Measurements from ENCODE around the gene MEIS3. TPM values are rescaled to one million over a fixed set of nuclear protein-coding genes. Genes with fewer than 3 reads are reported as not detected.

MEIS3 gene
- total RNA-seq, 2 experiments from 2014 or later: 1.3 TPM; not detected in 1

DNA sequence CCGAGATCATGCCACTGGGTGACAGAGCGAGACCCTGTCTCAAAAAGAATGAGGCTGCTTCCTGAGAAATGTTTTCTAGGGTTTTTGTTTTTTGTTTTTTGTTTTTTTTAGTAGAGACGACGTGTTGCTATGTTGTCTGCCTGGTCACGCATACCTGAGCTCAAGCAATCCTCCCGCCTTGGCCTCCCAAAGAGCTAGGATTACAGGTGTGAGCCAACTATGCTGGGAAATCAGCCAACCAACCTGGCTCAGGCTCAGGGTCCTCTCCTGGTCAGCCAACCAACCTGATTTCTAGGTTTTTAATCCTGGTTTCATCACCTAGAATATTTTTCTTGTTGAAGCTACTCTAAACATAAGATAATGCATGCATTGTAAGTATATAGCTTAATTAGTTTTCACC, 62.4 kb downstream of the MEIS3 start:
- no peaks in the 10 kb centered on the region for H3K9me2 ChIP-seq (ENCODE audit: insufficient read depth, low read length)
- H3K4me2 ChIP-seq (ENCODE audit: low read length): no peak overlapping the region
- H3K4me3 ChIP-seq (ENCODE audit: low read depth, low read length, poor library complexity, severe bottlenecking): no peak overlapping the region
- no peaks in the 10 kb centered on the region for H3K9me3 ChIP-seq (ENCODE audit: low read length)
- H3K79me2 ChIP-seq (ENCODE audit: insufficient read depth, low read depth, low read length): peaks cover 4% of the 10 kb centered on the region; the same call in 1 of the 2 replicates
- no peak for TF ChIP-seq EZH2phosphoT487 (IDR thresholded peaks at IDR 0.05; ENCODE audit: borderline replicate concordance, low read depth, low read length)
- TF ChIP-seq, protein P1, sequence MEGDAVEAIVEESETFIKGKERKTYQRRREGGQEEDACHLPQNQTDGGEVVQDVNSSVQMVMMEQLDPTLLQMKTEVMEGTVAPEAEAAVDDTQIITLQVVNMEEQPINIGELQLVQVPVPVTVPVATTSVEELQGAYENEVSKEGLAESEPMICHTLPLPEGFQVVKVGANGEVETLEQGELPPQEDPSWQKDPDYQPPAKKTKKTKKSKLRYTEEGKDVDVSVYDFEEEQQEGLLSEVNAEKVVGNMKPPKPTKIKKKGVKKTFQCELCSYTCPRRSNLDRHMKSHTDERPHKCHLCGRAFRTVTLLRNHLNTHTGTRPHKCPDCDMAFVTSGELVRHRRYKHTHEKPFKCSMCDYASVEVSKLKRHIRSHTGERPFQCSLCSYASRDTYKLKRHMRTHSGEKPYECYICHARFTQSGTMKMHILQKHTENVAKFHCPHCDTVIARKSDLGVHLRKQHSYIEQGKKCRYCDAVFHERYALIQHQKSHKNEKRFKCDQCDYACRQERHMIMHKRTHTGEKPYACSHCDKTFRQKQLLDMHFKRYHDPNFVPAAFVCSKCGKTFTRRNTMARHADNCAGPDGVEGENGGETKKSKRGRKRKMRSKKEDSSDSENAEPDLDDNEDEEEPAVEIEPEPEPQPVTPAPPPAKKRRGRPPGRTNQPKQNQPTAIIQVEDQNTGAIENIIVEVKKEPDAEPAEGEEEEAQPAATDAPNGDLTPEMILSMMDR (conservative IDR thresholded peaks at IDR 0.05; ENCODE audit: low read length): no peak
- peaks cover 99% of the 10 kb centered on the region for H3K36me3 ChIP-seq (ENCODE audit: insufficient read depth, low read length)
- no peaks in the 10 kb centered on the region for H4K20me1 ChIP-seq (ENCODE audit: insufficient read depth, low read length)
- no peak overlapping the region for H3K27ac ChIP-seq (ENCODE audit: low read depth, low read length, poor library complexity, severe bottlenecking)
- intact Hi-C loops (cut with micrococcal nuclease; ENCODE audit: unreplicated experiment): no loop called here
- BruUV-seq (replicated peaks): no TSS peak
- POLR2A ChIA-PET: interaction anchor here (0.6 to 1.1 kb wide), 3 partner anchors 8 to 222 kb away, joined by 3 to 7 read pairs (median 6); no protein-coding TSS in a partner anchor
- no peak overlapping the region for H2AFZ ChIP-seq (ENCODE audit: low read length)
- no peak for DNase-seq (ENCODE audit: low spot score)
- CTCF ChIA-PET (ENCODE audit: unreplicated experiment): no interaction called here
- peaks cover 2% of the 10 kb centered on the region for H3K4me1 ChIP-seq (ENCODE audit: insufficient read depth, low read length, poor library complexity, severe bottlenecking)

DNA sequence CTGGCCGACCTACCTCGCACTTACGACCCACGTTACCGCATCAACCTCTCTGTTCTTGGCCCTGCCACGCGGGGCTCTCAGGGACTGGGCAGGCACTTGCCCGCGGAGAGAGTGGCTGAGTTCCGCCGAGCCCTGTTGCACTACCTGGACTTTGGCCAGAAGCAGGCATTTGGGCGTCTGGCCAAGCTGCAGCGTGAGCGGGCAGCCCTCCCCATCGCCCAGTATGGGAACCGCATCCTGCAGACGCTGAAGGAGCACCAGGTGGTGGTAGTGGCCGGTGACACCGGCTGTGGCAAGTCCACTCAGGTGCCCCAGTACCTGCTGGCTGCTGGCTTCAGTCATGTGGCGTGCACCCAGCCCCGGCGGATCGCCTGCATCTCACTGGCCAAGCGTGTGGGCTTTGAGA, 66.0 kb downstream of the MEIS3 start:
- no peak overlapping the region for H3K4me2 ChIP-seq (ENCODE audit: low read length)
- no peak overlapping the region for H3K27ac ChIP-seq (ENCODE audit: low read depth, low read length, poor library complexity, severe bottlenecking)
- CTCF ChIA-PET (ENCODE audit: unreplicated experiment): no interaction called here

More for the DNA sequence above, 66.0 kb downstream of the MEIS3 start:
- DNase-seq (ENCODE audit: low spot score): no peak
- Histone ChIP-seq H3K9me3 (ENCODE audit: low read length) (no peaks in the 10 kb centered on the region), H4K20me1 (ENCODE audit: insufficient read depth, low read length) (no peaks in the 10 kb centered on the region), H3K36me3 (ENCODE audit: insufficient read depth, low read length) (peaks cover 70% of the 10 kb centered on the region), H3K4me1 (ENCODE audit: insufficient read depth, low read length, poor library complexity, severe bottlenecking) (peaks cover 27% of the 10 kb centered on the region), H3K4me3 (ENCODE audit: low read depth, low read length, poor library complexity, severe bottlenecking) (no peak overlapping the region), H3K79me2 (ENCODE audit: insufficient read depth, low read depth, low read length) (peaks cover 27% of the 10 kb centered on the region), H3K9me2 (ENCODE audit: insufficient read depth, low read length) (no peaks in the 10 kb centered on the region), H2AFZ (ENCODE audit: low read length) (no peak overlapping the region)
- intact Hi-C loops (cut with micrococcal nuclease; ENCODE audit: unreplicated experiment): no loop called here
- no peak for TF ChIP-seq EZH2phosphoT487 (IDR thresholded peaks at IDR 0.05; ENCODE audit: borderline replicate concordance, low read depth, low read length)
- TF ChIP-seq, protein P1 (conservative IDR thresholded peaks at IDR 0.05; ENCODE audit: low read length): no peak
- POLR2A ChIA-PET: no interaction called here
- BruUV-seq (replicated peaks): no TSS peak

Other genes with a start within 250 kb of the MEIS3 start
- 6.9 and 8.9 TPM in 2 replicates for gene BBC3, start 188.3 kb downstream of the MEIS3 start, total RNA-seq (2014; rRNA removed; shearing (Covaris generic))
- gene BBC3, start 188.3 kb downstream of the MEIS3 start, total RNA-seq (2022): 10.5 and 13.2 TPM in 2 replicates
- gene CCDC9, start 163.0 kb downstream of the MEIS3 start, total RNA-seq (2014; rRNA removed; shearing (Covaris generic)): 6.5 and 7.9 TPM in 2 replicates
- 19.3 and 19.7 TPM in 2 replicates for gene CCDC9, start 163.0 kb downstream of the MEIS3 start, total RNA-seq (2022)
- gene INAFM1, start 144.6 kb downstream of the MEIS3 start, total RNA-seq (2014; rRNA removed; shearing (Covaris generic)): 4.6 and 5.0 TPM in 2 replicates
- 7.6 and 10.3 TPM in 2 replicates for gene INAFM1, start 144.6 kb downstream of the MEIS3 start, total RNA-seq (2022)
- gene C5AR1, start 109.7 kb downstream of the MEIS3 start, total RNA-seq (2014; rRNA removed; shearing (Covaris generic)): not detected in 2 replicates
- gene C5AR1, start 109.7 kb downstream of the MEIS3 start, total RNA-seq (2022): 1.1 TPM in 1 of 2 replicates, not detected in the other
- 0.70 and 2.9 TPM in 2 replicates for gene C5AR2, start 87.4 kb downstream of the MEIS3 start, total RNA-seq (2014; rRNA removed; shearing (Covaris generic))
- 2.6 and 3.5 TPM in 2 replicates for gene C5AR2, start 87.4 kb downstream of the MEIS3 start, total RNA-seq (2022)
- 23.0 and 32.2 TPM in 2 replicates for gene DHX34, start 70.2 kb downstream of the MEIS3 start, total RNA-seq (2014; rRNA removed; shearing (Covaris generic))
- gene DHX34, start 70.2 kb downstream of the MEIS3 start, total RNA-seq (2022): 18.9 and 19.7 TPM in 2 replicates
- gene SLC8A2, start 52.4 kb upstream of the MEIS3 start, total RNA-seq (2014; rRNA removed; shearing (Covaris generic)): 0.13 TPM in 1 of 2 replicates, not detected in the other
- 0.36 and 0.59 TPM in 2 replicates for gene SLC8A2, start 52.4 kb upstream of the MEIS3 start, total RNA-seq (2022)
- 13.8 and 14.0 TPM in 2 replicates for gene KPTN, start 64.7 kb upstream of the MEIS3 start, total RNA-seq (2014; rRNA removed; shearing (Covaris generic))
- 11.5 and 13.6 TPM in 2 replicates for gene KPTN, start 64.7 kb upstream of the MEIS3 start, total RNA-seq (2022)
- gene NAPA, start 95.5 kb upstream of the MEIS3 start, total RNA-seq (2014; rRNA removed; shearing (Covaris generic)): 54.7 and 71.4 TPM in 2 replicates
- gene NAPA, start 95.5 kb upstream of the MEIS3 start, total RNA-seq (2022): 56.5 and 63.1 TPM in 2 replicates
- not detected in 2 replicates for gene ZNF541, start 153.6 kb upstream of the MEIS3 start, total RNA-seq (2014; rRNA removed; shearing (Covaris generic))
- gene ZNF541, start 153.6 kb upstream of the MEIS3 start, total RNA-seq (2022): not detected in 2 replicates
- gene BICRA, start 189.6 kb upstream of the MEIS3 start, total RNA-seq (2014; rRNA removed; shearing (Covaris generic)): 2.1 and 4.4 TPM in 2 replicates
- gene BICRA, start 189.6 kb upstream of the MEIS3 start, total RNA-seq (2022): 16.0 and 16.5 TPM in 2 replicates